Lower lobe of right lung (tissue), 2 donors: Measurements from ENCODE around the gene LCOR. TPM values are rescaled to one million over a fixed set of nuclear protein-coding genes. Genes with fewer than 3 reads are reported as not detected.

Source experiments
- ATAC-seq, 2 donors: fragments of 200-7000 bp; cut with Tn5 transposase; one replicate each; pipeline ENCODE4 v1.9.1; 2020 to 2022; ENCODE audit warnings: mild to moderate bottlenecking in 2 of 2, moderate library complexity in 2 of 2
- DNase-seq: peaks from one replicate; pipeline ENCODE4 v3.0.0-alpha.2; 2020
- H3K27ac ChIP-seq: fragments of 200-600 bp; one replicate; pipeline ENCODE4 v1.8.0; 2022
- H3K27me3 ChIP-seq: fragments of 200-600 bp; one replicate; pipeline ENCODE4 v1.8.0; 2022; ENCODE audit warnings: low read depth
- H3K36me3 ChIP-seq: fragments of 200-600 bp; one replicate; pipeline ENCODE4 v1.8.0; 2022; ENCODE audit warnings: mild to moderate bottlenecking
- H3K4me1 ChIP-seq: fragments of 200-600 bp; one replicate; pipeline ENCODE4 v1.8.0; 2022
- H3K4me3 ChIP-seq: fragments of 200-600 bp; one replicate; pipeline ENCODE4 v1.8.0; 2022; ENCODE audit warnings: mild to moderate bottlenecking
- H3K9me3 ChIP-seq: fragments of 200-600 bp; one replicate; pipeline ENCODE4 v1.8.0; 2022
- intact Hi-C: fragments of 100-400 bp; cut with DNase I; formaldehyde crosslinking; loops from one replicate; pipeline ENCODE4 v1.11.0; 2022
- microRNA-seq: library from miRNA; unstranded; fragments of <30 nt; microRNA quantifications from one replicate; pipeline ENCODE4 v1.2.0, GENCODE V29; 2020; ENCODE audit warnings: borderline number of aligned reads
- total RNA-seq: library from RNA; stranded (reverse); fragmentation: NEBNext Ultra II Directional; extraction: Animal tissue kit (Norgen Biotek cat#: 25700); gene quantifications from one replicate; pipeline ENCODE4 v1.2.1, GENCODE V29; 2021
- TF ChIP-seq, protein P1 (sequence below): fragments of 200-600 bp; IDR thresholded peaks from one replicate; pipeline ENCODE4 v1.8.0; 2022; ENCODE audit warnings: antibody characterized with exemption, mild to moderate bottlenecking
- donor health status: DM: no; HTN: yes; CAD: no; lungs with severe emphysema.

LCOR gene
- total RNA-seq, 1 donor from 2014 or later: 34.7 TPM

GRCh38 chr10:97042716-97043562, 210.8 kb downstream of the LCOR start:
- H3K36me3 ChIP-seq: no peaks in the 10 kb centered on the region
- no peaks in the 10 kb centered on the region for H3K9me3 ChIP-seq
- H3K4me1 ChIP-seq: peaks cover 4% of the 10 kb centered on the region
- TF ChIP-seq, protein P1, sequence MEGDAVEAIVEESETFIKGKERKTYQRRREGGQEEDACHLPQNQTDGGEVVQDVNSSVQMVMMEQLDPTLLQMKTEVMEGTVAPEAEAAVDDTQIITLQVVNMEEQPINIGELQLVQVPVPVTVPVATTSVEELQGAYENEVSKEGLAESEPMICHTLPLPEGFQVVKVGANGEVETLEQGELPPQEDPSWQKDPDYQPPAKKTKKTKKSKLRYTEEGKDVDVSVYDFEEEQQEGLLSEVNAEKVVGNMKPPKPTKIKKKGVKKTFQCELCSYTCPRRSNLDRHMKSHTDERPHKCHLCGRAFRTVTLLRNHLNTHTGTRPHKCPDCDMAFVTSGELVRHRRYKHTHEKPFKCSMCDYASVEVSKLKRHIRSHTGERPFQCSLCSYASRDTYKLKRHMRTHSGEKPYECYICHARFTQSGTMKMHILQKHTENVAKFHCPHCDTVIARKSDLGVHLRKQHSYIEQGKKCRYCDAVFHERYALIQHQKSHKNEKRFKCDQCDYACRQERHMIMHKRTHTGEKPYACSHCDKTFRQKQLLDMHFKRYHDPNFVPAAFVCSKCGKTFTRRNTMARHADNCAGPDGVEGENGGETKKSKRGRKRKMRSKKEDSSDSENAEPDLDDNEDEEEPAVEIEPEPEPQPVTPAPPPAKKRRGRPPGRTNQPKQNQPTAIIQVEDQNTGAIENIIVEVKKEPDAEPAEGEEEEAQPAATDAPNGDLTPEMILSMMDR: no peak
- DNase-seq (no peak), ATAC-seq (no peak)
- no peak overlapping the region for H3K4me3 ChIP-seq
- no peaks in the 10 kb centered on the region for H3K27me3 ChIP-seq
- H3K27ac ChIP-seq: no peak overlapping the region
- intact Hi-C loops: no loop called here

DNA sequence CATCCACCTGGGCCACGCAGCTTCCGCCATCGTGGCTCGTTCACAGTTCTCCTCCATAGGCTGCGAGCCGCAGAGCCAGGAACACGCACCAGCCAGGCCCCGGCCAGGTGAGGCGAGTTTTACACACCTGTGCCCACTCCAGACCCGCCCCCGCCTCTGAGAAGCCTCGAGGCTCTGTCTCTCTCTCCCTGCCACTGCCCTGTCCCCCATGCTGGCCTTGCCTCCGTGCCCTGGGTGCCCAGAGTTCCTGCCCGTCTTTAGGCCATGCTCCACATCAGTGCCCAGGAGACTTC, 211.4 kb downstream of the LCOR start:
- no peak overlapping the region for H3K27ac ChIP-seq
- ATAC-seq (no peak), DNase-seq (no peak)
- H3K27me3 ChIP-seq: no peaks in the 10 kb centered on the region
- H3K4me3 ChIP-seq: no peak overlapping the region
- intact Hi-C loops: no loop called here
- H3K36me3 ChIP-seq: no peaks in the 10 kb centered on the region
- no peaks in the 10 kb centered on the region for H3K9me3 ChIP-seq
- no peaks in the 10 kb centered on the region for H3K4me1 ChIP-seq
- TF ChIP-seq, protein P1: no peak

Small RNA genes lying within 50 kb of the gene (microRNA-seq; reads per million reads assigned to microRNA genes)
- gene MIR607: not detected

Other genes starting within 250 kb of the LCOR start
- gene TM9SF3, start 245.3 kb upstream of the LCOR start, total RNA-seq: 112 TPM
- gene PIK3AP1, start 111.8 kb upstream of the LCOR start, total RNA-seq: 71.6 TPM